HepG2 (cell line): ENCODE results near the gene SPATA25. TPM values are rescaled to one million over a fixed set of nuclear protein-coding genes. Genes with fewer than 3 reads are reported as not detected.

Source experiments
- AGO1 ChIP-seq: fragments of 200-400 bp; formaldehyde crosslinking; IDR thresholded peaks from 2 replicates; pipeline ENCODE4 v1.6.1; 2017; ENCODE audit warnings: mild to moderate bottlenecking, low read depth, low read length, moderate library complexity; ENCODE audit not compliant: poor library complexity, severe bottlenecking
- CHCHD3 ChIP-seq: sonication (generic); formaldehyde crosslinking; IDR thresholded peaks from 2 replicates; pipeline ENCODE4 v1.8.0; 2022; ENCODE audit warnings: mild to moderate bottlenecking, missing genetic modification reagents, moderate library complexity
- FOXA1 ChIP-seq, 2 experiments: fragments of 450-650 bp in 1 of 2; sonication (generic) in 1 of 2; formaldehyde crosslinking in 1 of 2; IDR thresholded peaks; 2 replicates each; pipeline versions ENCODE4 v1.4.0 to v1.6.1; 2016 to 2020; ENCODE audit warnings: missing genetic modification reagents in 1 of 2
- KDM1A ChIP-seq: IDR thresholded peaks from 2 replicates; pipeline ENCODE4 v1.6.1; 2016; ENCODE audit warnings: missing compliant biosample characterization
- KLF13 ChIP-seq: sonication (generic); formaldehyde crosslinking; IDR thresholded peaks from 2 replicates; pipeline ENCODE4 v1.4.0; 2020; ENCODE audit warnings: mild to moderate bottlenecking, missing genetic modification reagents
- RAD51 ChIP-seq: fragments of 450-650 bp; IDR thresholded peaks from 2 replicates; pipeline ENCODE4 v1.6.1; 2016; ENCODE audit warnings: borderline replicate concordance
- SRSF4 ChIP-seq: fragments of 200-400 bp; formaldehyde crosslinking; IDR thresholded peaks from one replicate; pipeline ENCODE4 v1.6.1; 2018; ENCODE audit warnings: mild to moderate bottlenecking, low read depth, low read length, moderate library complexity; ENCODE audit not compliant: poor library complexity, severe bottlenecking
- SSRP1 ChIP-seq: IDR thresholded peaks from 2 replicates; pipeline ENCODE4 v1.6.1; 2016; ENCODE audit warnings: control low read depth
- ZFYVE20 ChIP-seq: sonication (generic); formaldehyde crosslinking; IDR thresholded peaks from 2 replicates; pipeline ENCODE4 v1.8.0; 2023; ENCODE audit warnings: low read depth, mild to moderate bottlenecking, moderate library complexity, missing genetic modification reagents, borderline replicate concordance
- ZNF20 ChIP-seq: sonication (generic); formaldehyde crosslinking; IDR thresholded peaks from 2 replicates; pipeline ENCODE4 v1.4.0; 2020; ENCODE audit warnings: mild to moderate bottlenecking, moderate library complexity, missing genetic modification reagents
- ZSCAN20 ChIP-seq: sonication (generic); formaldehyde crosslinking; IDR thresholded peaks from 2 replicates; pipeline ENCODE4 v1.4.0; 2020; ENCODE audit warnings: missing genetic modification reagents, mild to moderate bottlenecking, borderline replicate concordance
- polyA plus RNA-seq, 8 experiments: library from polyadenylated mRNA; depleted of rRNA in 3 of 8; stranded (reverse) in 7 of 8; unstranded in 1 of 8; fragments of >200 nt; fragmentation: Illumina TruSeq in 4 of 8; extraction: Trizol in 4 of 8; gene quantifications; 2 replicates each; pipeline versions ENCODE4 v1.2.1 to v1.2.3, GENCODE V29; 2011 to 2016; ENCODE audit warnings: low read depth in 4 of 8, missing spikeins in 1 of 8, mixed read lengths in 1 of 8; ENCODE audit not compliant: insufficient read depth in 1 of 8
- total RNA-seq, 5 experiments: library from RNA; depleted of rRNA; stranded (reverse); fragments of >200 nt; fragmentation: Illumina TruSeq; extraction: Trizol; gene quantifications; 2 replicates each; pipeline ENCODE4 v1.2.3, GENCODE V29; 2016; ENCODE audit warnings: low read depth in 1 of 5
- TF ChIP-seq, protein P1 (sequence below), 2 experiments: sonication (generic) in 1 of 2; formaldehyde crosslinking in 1 of 2; IDR thresholded peaks; 2 replicates each; pipeline versions ENCODE4 v1.5.1 to v1.6.1; 2011 to 2020; ENCODE audit warnings: borderline replicate concordance in 1 of 2, low read depth in 1 of 2, low read length in 1 of 2, mild to moderate bottlenecking in 1 of 2, missing genetic modification reagents in 1 of 2, moderate library complexity in 1 of 2
- TF ChIP-seq, protein P2 (sequence below): IDR thresholded peaks from 2 replicates; pipeline ENCODE4 v1.6.1; 2016; ENCODE audit warnings: control low read depth
- TF ChIP-seq, protein P3 (sequence below): IDR thresholded peaks from 2 replicates; pipeline ENCODE4 v1.6.1; 2016; ENCODE audit warnings: missing compliant biosample characterization, missing genetic modification reagents, borderline replicate concordance
- TF ChIP-seq, protein P4 (sequence below): sonication (generic); formaldehyde crosslinking; IDR thresholded peaks from 2 replicates; pipeline ENCODE4 v1.4.0; 2020; ENCODE audit warnings: missing genetic modification reagents; ENCODE audit errors: not compliant biosample characterization
- TF ChIP-seq, protein P5 (sequence below): IDR thresholded peaks from 2 replicates; pipeline ENCODE4 v1.4.0; 2020; ENCODE audit warnings: mild to moderate bottlenecking, missing genetic modification reagents
- TF ChIP-seq, protein P6 (sequence below): IDR thresholded peaks from 2 replicates; pipeline ENCODE4 v1.6.1; 2012; ENCODE audit warnings: inconsistent platforms
- TF ChIP-seq, protein P7 (sequence below): sonication (generic); formaldehyde crosslinking; IDR thresholded peaks from 2 replicates; pipeline ENCODE4 v1.8.0; 2022; ENCODE audit warnings: mild to moderate bottlenecking, missing genetic modification reagents, moderate library complexity

SPATA25 gene
- total and polyA plus RNA-seq, 2 of the 13 experiments (the other 11 are each of a cell fraction or from before 2014, with no cell fraction given), result 4.8 to 7.6 TPM

DNA sequence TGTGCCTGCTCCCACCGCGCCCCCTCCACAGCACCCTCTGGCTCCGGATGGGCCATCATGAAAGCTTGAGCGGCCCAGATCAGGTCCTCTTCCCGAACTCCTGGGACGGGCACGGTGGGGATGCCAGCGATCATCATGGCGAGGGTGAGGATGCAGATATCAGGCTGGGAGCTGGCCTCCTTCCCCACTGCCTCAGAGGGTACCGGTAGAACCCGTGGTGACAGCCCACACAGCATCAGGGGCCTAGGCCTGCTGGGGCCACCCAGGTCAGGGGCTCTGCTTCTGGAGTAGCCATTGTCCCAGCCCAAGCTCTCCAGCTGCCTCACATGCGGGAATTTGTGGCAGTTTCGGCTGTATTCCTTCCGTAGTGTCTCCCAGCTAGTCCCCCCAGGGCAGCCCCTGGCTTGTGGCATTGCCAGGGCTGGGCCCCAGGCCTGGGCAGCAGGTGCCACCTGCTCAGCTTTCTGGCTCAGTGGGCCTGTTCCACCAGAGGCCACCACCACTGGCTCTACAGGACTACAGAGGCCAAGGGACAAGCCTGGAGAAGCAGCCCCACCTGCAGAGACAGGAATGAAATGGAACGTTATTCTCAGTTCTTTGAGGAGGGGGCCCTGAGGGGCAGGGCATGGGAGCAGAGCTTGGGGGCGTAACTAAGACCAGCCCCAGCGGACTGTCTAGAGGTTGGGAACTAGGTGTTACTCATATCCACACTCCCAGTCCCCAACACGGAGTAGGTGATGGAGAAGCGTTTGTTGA is 654 bp downstream of the SPATA25 start (continued):
- TF ChIP-seq, protein P1, sequence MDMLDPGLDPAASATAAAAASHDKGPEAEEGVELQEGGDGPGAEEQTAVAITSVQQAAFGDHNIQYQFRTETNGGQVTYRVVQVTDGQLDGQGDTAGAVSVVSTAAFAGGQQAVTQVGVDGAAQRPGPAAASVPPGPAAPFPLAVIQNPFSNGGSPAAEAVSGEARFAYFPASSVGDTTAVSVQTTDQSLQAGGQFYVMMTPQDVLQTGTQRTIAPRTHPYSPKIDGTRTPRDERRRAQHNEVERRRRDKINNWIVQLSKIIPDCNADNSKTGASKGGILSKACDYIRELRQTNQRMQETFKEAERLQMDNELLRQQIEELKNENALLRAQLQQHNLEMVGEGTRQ (IDR thresholded peaks at IDR 0.05; ENCODE audit: low read depth, low read length), result no peak
- TF ChIP-seq, protein P1 (CRISPR knock-in tag; IDR thresholded peaks at IDR 0.05; ENCODE audit: borderline replicate concordance), result no peak
- TF ChIP-seq KDM1A (CRISPR knock-in tag) (no peak), KLF13 (no peak), RAD51 (no peak), FOXA1 (IDR thresholded peaks at IDR 0.05) (no peak), FOXA1 (CRISPR knock-in tag; IDR thresholded peaks at IDR 0.05) (no peak), SSRP1 (peak; percentile 61; the same call in 1 of the 2 replicates), CHCHD3 (CRISPR knock-in tag) (no peak), ZNF20 (CRISPR knock-in tag) (no peak), SRSF4 (no peak), ZFYVE20 (CRISPR knock-in tag) (no peak), ZSCAN20 (CRISPR knock-in tag) (no peak), AGO1 (peak; percentile 59)
- TF ChIP-seq, protein P2, sequence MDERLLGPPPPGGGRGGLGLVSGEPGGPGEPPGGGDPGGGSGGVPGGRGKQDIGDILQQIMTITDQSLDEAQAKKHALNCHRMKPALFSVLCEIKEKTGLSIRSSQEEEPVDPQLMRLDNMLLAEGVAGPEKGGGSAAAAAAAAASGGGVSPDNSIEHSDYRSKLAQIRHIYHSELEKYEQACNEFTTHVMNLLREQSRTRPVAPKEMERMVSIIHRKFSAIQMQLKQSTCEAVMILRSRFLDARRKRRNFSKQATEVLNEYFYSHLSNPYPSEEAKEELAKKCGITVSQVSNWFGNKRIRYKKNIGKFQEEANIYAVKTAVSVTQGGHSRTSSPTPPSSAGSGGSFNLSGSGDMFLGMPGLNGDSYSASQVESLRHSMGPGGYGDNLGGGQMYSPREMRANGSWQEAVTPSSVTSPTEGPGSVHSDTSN (CRISPR knock-in tag), result no peak
- TF ChIP-seq, protein P3, sequence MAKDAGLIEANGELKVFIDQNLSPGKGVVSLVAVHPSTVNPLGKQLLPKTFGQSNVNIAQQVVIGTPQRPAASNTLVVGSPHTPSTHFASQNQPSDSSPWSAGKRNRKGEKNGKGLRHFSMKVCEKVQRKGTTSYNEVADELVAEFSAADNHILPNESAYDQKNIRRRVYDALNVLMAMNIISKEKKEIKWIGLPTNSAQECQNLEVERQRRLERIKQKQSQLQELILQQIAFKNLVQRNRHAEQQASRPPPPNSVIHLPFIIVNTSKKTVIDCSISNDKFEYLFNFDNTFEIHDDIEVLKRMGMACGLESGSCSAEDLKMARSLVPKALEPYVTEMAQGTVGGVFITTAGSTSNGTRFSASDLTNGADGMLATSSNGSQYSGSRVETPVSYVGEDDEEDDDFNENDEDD (CRISPR knock-in tag), result no peak
- TF ChIP-seq, protein P4, sequence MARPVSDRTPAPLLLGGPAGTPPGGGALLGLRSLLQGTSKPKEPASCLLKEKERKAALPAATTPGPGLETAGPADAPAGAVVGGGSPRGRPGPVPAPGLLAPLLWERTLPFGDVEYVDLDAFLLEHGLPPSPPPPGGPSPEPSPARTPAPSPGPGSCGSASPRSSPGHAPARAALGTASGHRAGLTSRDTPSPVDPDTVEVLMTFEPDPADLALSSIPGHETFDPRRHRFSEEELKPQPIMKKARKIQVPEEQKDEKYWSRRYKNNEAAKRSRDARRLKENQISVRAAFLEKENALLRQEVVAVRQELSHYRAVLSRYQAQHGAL (CRISPR knock-in tag), result no peak
- TF ChIP-seq, protein P5, sequence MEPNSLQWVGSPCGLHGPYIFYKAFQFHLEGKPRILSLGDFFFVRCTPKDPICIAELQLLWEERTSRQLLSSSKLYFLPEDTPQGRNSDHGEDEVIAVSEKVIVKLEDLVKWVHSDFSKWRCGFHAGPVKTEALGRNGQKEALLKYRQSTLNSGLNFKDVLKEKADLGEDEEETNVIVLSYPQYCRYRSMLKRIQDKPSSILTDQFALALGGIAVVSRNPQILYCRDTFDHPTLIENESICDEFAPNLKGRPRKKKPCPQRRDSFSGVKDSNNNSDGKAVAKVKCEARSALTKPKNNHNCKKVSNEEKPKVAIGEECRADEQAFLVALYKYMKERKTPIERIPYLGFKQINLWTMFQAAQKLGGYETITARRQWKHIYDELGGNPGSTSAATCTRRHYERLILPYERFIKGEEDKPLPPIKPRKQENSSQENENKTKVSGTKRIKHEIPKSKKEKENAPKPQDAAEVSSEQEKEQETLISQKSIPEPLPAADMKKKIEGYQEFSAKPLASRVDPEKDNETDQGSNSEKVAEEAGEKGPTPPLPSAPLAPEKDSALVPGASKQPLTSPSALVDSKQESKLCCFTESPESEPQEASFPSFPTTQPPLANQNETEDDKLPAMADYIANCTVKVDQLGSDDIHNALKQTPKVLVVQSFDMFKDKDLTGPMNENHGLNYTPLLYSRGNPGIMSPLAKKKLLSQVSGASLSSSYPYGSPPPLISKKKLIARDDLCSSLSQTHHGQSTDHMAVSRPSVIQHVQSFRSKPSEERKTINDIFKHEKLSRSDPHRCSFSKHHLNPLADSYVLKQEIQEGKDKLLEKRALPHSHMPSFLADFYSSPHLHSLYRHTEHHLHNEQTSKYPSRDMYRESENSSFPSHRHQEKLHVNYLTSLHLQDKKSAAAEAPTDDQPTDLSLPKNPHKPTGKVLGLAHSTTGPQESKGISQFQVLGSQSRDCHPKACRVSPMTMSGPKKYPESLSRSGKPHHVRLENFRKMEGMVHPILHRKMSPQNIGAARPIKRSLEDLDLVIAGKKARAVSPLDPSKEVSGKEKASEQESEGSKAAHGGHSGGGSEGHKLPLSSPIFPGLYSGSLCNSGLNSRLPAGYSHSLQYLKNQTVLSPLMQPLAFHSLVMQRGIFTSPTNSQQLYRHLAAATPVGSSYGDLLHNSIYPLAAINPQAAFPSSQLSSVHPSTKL (CRISPR knock-in tag), result no peak
- TF ChIP-seq, protein P6, sequence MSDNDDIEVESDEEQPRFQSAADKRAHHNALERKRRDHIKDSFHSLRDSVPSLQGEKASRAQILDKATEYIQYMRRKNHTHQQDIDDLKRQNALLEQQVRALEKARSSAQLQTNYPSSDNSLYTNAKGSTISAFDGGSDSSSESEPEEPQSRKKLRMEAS, result no peak
- TF ChIP-seq, protein P7, sequence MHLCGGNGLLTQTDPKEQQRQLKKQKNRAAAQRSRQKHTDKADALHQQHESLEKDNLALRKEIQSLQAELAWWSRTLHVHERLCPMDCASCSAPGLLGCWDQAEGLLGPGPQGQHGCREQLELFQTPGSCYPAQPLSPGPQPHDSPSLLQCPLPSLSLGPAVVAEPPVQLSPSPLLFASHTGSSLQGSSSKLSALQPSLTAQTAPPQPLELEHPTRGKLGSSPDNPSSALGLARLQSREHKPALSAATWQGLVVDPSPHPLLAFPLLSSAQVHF, result no peak
